GM21360 (cell line): Measurements from ENCODE around the gene FGGY.
"Not testable (repeated sequence)": the region's sequence is repeated elsewhere in the genome, so short reads cannot be mapped to it uniquely, and the experiment has no call there.

ENCODE experiments used
- ATAC-seq: cut with Tn5 transposase; IDR thresholded peaks from one replicate; pipeline ENCODE4 v1.9.1; 2021; ENCODE audit warnings: mild to moderate bottlenecking, moderate library complexity; ENCODE audit not compliant: unreplicated experiment

The FGGY gene

DNA sequence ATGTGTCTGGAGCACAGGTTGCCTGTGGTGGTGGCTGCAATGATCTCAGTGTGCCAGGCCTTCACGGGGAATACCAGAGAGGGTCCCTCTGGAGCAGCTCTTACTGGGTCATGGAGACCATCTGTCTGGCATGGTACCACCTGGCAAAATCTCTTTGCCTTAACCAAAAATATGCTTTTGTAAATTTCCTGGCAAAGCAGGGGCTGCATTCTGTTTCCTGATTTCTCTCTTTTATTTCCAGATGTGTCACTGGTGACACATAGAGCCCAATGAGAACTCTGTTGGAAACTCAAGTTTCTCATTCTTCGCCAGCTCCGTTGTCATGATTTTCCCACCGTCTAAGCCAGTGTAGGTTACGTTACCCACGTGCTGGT, 136.5 kb downstream of the FGGY start:
- no peak for ATAC-seq

DNA sequence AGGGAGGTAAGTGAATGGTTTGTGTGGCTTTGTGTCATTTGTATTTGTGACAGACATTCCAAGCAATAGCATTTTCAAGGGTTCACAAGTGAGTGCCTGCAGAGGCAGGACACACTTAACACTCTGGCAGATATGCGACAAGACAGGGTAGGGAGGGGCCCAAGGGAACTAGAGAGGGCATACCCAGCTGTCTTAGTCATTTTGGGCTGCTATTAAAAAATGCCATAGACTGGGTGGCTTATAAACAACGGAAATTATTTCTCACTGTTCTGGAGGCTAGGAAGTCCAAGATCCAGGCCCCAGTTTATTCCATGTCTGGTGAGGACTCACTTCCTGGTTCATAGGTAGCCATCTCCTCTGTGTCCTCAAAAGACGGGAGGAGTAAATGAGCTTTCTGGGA, 137.4 kb downstream of the FGGY start:
- ATAC-seq = no peak

DNA sequence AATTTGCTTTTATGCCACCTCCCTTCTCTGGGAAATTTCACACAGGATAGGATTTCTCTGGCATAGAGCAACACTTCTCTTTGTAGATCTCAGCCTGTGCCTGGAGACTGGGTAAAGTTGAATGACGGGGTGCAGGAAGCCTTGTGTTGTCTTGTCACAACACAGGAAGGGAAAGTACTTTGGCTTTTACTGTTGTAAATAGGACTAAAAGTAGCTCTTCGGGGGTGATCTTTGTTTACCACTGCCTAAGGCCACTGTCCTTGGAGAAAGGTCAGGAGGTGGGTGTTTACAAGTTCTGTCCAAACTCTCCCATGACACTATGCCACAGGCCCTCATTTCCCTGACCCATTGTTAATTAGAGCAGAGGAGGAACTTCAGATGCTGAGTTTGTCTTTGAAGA, 139.7 kb downstream of the FGGY start:
- ATAC-seq = no peak

DNA sequence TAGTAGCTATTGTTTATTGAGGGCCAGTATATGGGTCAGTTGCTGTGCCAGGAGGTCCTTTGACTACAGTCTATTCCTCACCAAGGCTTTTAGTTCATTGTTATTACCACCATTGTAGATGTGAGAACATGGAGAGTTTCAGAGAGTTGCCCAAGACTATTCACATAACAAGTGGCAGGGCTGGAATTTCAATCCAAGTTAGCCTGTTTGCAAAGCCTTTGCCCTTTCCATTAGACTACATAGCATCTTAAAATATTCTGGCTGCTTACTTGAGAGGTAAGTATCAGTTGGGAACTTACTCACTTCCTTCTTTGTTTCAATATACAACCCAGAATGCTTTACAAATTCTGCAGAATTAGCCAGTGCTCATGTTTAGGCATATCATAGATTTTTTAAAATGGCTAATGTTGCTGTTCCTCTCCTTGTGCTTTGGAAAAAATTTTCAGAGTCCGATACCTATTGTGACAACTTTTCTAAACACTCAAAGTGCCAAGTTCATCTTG, 141.2 kb downstream of the FGGY start:
- ATAC-seq = no peak

DNA sequence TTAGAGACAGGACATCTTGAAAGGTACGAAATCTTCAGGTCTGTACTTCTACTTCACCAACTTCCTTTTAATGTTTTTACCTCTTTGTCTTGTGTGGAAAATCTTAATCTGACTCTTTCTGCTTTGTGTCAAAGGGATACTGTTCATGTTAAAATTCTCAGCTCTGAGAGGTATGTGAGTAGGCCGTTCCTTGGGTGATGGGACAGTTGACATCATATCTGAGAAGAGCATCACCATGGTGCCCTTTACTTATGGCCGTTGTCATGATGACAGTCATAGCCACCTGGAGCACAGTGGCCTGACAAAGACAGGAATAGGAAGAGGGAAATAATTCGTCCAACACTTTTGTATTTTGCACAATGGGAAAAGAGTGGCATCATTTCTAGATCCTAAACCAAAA, 145.6 kb downstream of the FGGY start:
- no peak for ATAC-seq

DNA sequence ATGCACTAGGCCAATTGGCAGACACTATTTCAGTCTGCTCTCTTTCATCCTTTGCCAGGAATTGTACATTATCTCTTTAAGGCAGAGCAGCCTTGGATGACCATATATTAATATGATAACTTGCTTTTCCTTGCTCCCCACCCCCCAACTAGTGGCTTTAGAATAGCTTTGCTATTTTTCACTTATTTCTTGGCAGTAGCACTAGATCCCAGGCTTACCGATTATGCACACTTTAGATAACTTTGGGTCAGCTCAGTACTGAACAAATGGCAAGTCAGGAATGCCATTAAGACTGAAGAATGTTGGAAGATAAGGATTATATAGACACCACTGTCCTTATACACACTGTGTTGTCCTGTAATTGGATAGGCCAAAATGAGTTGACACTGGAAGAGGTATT, 146.4 kb downstream of the FGGY start:
- ATAC-seq = no peak

DNA sequence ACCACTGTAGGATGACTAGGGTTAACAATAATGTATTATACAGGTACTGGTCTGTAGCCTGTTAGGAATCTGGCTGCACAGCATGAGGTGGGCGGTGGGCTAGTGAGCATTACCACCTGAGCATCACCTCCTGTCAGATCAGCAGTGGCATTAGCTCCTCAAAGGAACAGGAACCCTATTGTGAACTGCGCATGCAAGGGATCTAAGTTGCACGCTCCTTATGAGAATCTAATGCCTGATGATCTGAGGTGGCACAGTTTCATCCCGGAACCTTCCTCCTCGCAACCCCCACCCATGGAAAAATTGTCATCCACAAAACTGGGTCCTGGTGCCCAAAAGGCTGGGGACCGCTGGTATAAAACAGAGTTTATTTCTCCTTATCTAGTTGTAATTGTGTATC, 147.6 kb downstream of the FGGY start:
- no peak for ATAC-seq

DNA sequence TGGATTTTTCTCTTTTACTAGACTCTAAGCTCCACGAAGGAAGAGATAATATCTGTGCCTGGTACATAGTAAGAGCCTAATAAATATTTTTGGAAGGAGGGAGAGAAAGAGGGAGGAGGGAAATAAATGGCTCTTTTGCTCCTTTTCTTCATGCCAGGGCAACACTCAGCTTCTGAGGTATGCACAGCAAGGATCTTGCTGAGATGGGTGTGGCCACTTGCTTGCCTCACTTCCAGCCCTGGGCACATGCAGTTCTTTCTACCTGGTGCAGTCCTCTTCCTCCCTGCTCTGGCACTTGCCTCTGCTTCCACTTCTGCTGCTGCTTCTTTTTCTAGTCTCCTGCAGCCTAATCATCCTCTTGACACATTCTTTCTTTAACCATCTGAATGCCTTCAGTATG, 148.1 kb downstream of the FGGY start:
- no peak for ATAC-seq

DNA sequence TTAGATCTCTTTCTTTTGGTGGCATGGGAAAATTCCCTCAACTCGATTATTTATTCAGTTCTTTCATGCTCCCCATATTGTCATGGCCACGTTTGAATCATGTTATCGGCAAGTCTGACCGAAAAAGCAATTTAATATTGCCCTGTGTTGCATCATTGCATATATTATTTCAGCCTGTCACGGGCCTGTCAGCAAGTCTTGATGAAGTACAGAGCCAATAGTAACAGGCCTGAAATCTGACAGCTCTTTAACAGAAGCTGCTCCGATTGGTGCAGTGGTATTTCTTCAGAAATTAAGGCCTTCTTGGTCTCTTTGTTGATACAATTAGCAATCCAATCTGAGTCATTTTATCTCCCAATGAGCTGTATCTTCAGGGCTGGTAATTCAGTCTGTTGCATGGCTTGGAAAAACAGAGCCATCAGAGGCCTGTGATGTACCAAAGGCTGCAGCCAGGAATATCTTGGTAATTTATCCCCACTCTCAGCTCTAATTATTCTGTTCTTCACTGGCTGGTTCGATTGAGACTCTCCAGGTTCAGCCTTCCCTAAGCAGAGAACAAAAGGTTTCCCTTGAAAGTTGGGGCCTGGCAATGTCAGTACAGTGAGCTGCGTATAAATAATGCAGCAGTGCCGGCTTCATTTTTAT, 149.5 kb downstream of the FGGY start:
- no peak for ATAC-seq

DNA sequence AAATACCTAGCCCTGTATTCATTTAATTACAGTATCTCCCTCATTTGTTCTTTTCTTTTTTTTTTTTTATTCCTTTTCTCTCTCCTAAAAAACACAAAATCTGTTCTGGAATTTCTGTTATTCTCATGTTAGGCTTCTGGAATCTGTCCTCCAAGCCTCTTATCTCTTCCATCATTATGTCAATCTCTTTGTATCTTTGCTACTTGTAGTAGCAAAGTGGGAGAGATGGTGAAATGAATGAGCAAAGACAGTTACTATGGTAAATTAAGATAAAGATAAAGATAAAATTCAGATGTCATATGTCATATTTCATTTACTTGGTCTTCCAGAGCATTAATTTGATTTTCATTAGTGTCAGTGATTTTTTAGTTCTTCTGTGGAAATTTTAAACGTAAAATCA, 155.1 kb downstream of the FGGY start:
- no peak for ATAC-seq

DNA sequence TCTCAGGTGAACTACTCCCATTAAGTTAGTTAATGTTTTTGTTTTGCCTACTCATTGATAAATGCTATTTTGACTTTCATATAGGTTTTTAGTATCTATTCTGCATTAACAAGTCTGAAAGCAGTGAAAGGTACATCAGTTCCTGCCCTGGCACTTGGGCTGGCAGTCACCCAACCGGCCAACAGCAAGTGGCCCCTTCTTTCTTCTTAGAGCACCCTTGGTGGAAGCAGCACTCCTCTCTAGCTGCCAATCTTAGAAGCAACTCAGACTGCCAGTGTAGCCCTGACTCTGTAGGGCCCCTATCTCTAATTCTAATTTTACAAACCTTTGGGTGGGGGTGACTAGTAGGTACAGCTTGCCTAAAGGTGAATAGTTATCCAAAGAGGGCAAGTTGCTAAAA, 155.7 kb downstream of the FGGY start:
- ATAC-seq = no peak

DNA sequence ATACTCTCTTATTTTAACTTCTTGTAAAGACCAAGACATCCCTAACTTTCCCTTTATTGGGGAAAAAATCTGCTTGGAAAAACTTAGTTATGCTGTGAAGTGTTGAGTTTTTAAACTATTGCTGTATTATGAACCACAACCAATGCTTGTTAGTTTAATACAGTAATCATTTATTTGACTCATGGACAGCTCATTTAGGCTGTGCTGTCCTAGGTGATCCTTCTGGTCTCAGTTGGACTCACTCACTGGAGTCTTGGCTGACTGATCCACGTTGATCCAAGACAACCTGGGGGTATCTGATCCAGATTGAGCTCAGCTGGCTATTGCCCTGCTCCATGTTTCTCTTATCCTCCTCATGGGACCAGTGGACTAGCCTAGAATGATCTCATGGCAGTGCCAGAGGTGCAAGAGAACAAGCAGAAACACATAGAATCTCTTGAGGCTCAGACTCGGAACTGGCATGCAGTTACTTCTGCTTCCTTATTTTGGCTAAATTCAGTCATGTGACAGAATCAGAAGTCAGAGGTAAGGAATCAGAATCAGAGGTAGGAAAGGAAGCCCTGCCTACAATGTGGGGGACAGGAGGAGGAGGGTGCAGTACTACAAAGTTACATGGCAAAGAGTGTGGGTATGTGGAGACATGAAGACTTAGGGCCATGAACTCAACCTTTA, 156.5 kb downstream of the FGGY start:
- ATAC-seq = no peak

DNA sequence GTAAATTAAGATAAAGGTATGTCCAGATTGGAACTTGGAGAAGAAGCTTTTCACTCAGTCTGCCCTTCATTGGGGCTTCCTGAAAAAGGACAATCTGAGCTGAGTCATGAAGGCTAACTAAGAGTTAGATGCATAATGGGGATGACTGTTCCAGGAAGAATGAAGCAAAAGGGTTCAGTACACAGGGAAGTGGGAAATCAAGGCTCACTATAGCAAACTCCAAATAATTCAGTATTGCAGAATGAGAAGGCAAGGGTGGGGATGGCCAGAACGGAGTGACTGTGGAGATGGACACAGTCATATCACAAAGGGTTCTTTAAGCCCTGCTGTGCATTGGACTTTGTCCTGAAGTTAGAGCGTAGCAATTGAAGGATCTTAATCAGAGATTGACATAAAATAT, 158.3 kb downstream of the FGGY start:
- ATAC-seq = no peak

DNA sequence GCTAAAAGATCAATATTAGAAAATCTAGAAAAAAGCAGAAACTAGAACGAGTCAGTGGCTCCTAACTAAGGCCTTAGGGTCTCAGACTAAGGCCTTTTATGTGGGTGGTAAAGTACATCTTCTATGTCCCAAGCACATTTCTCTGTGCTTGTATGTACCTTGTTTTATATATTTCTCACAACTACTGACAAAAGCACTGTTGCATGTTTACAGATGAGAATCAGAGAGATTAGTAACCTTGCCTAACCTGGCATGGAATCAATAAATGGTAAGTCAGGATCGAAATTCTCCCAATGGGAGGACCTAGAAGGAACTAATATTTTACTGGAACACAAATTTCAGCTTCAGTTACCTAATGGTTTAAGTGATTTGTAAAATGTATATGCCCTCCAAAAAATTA, 160.9 kb downstream of the FGGY start:
- no peak for ATAC-seq

DNA sequence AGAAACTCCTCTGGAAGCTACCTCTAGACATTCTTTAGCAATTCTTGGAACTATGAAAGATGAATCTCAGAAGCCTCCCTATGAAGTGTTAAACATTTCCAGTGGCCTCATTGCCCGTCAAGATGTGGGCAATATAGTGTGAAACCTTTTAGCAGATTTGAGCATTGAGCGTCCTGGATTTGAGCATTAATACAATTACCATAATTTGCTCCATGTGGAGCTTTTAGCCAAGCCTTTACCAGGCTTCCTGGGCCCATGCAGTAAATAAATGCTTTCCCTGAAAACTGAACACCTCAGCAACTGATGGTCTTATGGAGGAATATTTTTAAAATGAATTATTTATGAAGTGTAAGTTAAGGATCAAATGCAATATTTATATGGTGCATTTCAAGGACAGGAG, 162.0 kb downstream of the FGGY start:
- ATAC-seq = no peak

DNA sequence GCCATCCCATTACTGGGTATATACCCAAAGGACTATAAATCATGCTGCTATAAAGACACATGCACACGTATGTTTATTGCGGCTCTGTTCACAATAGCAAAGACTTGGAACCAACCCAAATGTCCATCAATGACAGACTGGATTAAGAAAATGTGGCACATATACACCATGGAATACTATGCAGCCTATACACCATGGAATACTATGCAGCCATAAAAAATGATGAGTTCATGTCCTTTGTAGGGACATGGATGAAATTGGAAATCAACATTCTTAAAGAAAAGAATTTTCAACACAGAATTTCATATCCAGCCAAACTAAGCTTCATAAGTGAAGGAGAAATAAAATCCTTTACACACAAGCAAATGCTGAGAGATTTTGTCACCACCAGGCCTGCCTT, 166.0 kb downstream of the FGGY start:
- ATAC-seq = not testable (repeated sequence)

DNA sequence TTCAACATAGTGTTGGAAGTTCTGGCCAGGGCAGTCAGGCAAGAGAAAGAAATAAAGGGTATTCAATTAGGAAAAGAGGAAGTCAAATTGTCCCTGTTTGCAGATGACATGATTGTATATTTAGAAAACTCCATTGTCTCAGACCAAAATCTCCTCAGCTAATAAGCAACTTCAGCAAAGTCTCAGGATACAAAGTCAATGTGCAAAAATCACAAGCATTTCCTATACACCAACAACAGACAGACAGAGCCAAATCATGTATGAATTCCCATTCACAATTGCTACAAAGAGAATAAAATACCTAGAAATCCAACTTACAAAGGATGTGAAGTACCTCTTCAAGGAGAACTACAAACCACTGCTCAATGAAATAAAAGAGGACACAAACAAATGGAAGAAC, 168.6 kb downstream of the FGGY start:
- not testable (repeated sequence) for ATAC-seq

DNA sequence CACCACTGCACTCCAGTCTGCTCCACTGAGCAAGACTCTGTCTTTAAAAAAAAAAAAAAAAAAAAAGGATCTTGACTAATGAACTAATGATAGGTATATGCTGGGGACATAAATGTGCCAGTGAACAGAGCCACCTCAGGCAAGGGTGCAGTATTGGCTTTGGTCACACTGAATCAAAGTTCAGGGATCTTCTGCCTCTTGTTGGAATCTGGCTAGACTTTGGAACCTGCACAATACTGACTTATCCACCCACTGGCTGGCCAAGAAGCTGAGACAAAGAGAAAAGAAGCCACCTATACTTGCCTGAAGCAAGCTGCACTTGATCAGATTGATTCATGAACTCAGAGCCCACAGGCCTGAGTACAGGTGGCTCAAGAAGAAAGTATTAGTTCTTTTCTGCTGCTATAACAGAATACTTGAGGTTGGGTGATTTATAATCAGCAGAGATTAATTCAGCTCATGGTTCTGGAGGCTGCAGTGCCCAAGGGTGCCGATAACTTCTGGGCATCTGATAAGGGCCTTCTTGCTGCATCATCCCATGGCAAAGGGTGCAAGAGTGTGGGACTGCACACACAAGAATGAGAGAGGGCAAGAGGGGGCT, 172.0 kb downstream of the FGGY start:
- no peak for ATAC-seq

DNA sequence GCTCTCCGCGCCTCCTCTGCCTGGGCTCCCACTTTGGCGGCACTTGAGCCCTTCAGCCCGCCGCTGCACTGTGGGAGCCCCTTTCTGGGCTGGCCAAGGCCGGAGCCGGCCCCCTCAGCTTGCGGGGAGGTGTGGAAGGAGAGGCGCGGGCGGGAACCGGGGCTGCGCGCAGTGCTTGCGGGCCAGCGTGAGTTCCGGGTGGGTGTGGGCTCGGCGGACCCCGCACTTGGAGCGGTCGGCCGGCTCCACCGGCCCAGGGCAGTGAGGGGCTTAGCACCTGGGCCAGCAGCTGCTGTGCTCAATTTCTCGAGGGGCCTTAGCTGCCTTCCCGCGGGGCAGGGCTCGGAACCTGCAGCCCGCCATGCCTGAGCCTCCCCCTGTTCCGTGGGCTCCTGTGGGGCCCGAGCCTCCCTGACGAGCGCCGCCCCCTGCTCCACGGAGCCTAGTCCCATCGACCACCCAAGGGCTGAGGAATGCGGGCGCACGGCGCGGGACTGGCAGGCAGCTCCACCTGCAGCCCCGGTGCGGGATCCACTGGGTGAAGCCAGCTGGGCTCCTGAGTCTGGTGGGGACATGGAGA, 175.2 kb downstream of the FGGY start:
- not testable (repeated sequence) for ATAC-seq

DNA sequence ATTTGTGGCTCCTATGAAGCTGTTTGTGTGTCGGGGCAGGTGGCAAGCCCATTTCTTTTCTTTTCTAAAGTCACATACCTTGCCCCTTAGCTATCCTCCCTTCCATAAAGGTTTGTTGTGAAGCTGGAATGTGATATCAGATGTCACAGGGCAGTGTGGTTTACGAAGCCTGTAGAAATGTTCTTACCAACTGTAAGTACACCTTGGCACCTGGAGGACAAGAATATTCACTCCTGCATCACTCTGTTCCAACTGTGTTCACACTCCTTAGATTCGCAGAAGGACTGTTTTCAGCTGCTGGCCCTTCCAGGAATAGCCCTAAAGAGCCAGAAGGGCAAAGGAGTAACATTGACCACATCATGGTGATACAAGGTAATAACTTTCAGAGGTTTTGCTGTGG, 176.9 kb downstream of the FGGY start:
- ATAC-seq = no peak

DNA sequence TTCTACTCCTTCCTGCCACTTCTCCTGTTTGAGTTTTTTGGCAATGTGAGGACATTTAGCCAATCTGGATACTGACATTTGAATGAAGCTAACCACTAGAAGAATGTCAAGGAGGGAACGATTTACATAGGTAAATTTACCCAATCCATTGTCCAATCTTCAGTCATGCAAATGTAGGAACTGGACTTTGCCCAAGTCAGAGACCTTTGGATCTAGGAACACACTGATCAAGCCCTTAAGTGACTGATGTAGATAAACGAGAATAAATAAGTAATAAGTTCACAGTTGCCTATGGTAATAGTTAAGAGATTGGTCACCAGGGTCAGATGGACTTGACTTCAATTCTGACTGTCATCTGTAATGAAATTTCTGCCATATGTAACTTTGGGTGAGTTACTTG, 177.6 kb downstream of the FGGY start:
- ATAC-seq = no peak

DNA sequence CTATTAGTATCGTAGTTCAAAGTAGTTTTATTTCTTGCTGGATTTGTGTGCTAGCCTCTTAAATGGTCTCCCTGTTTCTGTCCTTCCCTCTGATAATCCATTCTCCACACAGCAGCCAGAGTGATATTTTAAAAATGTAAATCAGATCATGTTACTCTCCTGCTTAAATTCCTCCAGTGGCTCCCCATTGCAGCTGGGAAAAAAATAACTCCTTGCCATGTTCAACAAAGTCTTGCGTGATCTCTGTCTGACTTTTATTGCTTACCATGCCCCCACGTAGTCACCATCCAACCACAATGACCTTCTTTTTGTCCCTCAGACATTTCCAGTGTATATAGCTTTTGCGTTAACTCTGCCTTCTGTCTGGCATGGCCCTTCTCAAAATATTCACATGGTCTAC, 178.8 kb downstream of the FGGY start:
- no peak for ATAC-seq
